GM19238 (cell line): ENCODE measurements around the gene FBXO33.
A peak's percentile ranks its signal among the peaks of the same experiment; 100 is the strongest.

Experiments
- DNase-seq: peaks from one replicate; pipeline ENCODE4 v3.0.0; 2011; ENCODE audit warnings: low spot score; ENCODE audit not compliant: insufficient read length

The FBXO33 gene

GRCh38 chr14:39431416-39432178 lies 636 bp downstream of the FBXO33 start:
- peak; percentile 36 for DNase-seq

GRCh38 chr14:39430762-39431415 lies 1.3 kb downstream of the FBXO33 start:
- DNase-seq: no peak

DNA sequence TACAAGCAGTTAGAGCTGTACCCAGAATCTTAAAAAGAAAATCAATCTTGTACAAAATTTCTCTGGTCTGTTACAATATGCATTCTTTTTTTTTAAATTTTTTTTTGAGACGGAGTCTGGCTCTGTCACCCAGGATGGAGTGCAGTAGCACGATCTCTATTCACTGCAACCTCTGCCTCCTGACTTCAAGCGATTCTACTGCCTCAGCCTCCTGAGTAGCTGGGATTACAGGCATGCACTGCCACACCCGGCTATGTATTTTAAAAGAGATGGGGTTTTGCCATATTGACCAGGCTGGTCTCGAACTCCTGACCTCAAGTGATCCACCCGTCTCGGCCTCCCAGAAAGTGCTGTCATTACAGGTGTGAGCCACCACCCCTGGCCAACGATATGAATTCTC lies 4.1 kb downstream of the FBXO33 start:
- DNase-seq: no peak

GRCh38 chr14:39426605-39427004 lies 5.6 kb downstream of the FBXO33 start:
- no peak for DNase-seq

GRCh38 chr14:39425947-39426346 lies 6.3 kb downstream of the FBXO33 start:
- no peak for DNase-seq

GRCh38 chr14:39423793-39424192 lies 8.4 kb downstream of the FBXO33 start:
- no peak for DNase-seq

DNA sequence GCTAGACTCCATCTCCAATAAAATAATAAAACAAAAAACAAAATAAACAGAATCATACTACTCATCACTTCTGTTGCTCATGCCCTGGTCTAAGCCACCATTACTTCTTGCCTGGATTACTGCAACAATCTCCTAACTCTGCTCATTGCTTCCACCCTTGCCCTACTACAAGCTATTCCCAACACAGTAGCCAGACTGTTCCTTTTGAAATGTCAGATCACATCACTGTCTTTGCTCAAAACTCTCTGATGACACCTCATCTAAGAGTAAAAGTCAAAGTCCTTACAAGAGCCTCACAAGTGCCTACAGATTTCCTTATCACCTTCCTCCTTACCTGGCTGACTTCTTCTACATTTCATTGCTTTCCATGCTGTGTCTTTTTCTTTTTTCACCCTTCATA lies 10.0 kb downstream of the FBXO33 start:
- DNase-seq: no peak

GRCh38 chr14:39419272-39419671 lies 13.0 kb downstream of the FBXO33 start:
- DNase-seq: no peak

- no peak for DNase-seq
These were observed 15.2 kb downstream of the FBXO33 start for GRCh38 chr14:39417014-39417413.

DNA sequence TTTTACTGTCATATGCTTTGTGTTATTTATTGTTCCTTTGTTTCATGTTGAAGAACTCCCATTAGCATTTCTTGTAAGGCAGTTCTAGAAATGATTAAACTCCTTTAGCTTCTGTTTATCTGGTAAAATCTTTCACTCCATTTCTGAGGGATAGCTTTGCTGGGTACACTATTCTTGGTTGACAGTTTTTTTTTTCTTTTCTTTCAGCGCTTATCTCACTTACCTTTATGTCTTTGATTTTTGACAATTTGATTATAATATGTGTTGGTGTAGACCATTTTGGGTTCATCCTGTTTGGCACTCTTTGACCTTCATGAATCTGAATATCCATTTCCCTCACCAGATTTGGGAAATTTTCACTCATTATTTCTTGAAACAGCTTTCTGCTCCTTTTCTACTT lies 16.2 kb downstream of the FBXO33 start:
- DNase-seq: no peak

DNA sequence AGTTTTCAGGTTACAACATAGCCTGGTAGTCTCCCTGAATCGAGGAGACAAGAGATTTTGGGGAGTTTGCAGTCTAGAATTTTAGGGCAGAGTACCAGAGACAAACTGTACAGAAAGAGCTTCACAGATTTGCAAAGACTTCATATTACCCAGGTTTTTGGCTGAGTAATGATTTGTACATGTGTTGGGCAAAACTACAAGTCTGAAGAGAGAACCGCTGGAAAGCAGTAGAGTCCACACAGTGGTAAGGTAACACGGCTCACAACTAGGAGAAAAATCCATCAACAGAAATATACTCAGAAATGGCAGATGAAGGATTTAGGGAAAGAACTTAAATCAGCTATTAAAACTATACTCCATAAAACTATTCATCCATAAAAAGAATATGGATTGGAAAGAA lies 25.7 kb downstream of the FBXO33 start:
- no peak for DNase-seq

DNA sequence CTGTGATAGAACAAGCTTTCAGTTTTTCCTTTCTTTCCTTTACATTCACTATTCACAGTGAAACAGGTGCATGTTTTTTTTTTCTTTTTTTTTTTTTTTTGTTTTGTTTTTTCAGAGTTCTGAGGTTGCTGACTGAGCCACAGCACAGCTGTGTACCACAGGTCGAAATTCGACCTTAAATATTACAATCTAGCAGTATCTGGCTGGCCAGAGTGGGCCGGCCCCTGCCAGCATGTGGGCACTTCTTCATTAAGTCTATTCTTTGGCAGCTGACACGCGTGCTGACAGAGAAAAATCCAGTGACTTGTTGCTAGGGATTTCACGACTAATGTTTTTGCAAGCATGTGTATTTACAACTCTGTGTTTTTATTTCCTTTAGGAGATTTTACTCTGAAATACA lies 33.9 kb downstream of the FBXO33 start:
- no peak for DNase-seq

GRCh38 chr14:39396448-39396847 lies 35.8 kb downstream of the FBXO33 start:
- no peak for DNase-seq

DNA sequence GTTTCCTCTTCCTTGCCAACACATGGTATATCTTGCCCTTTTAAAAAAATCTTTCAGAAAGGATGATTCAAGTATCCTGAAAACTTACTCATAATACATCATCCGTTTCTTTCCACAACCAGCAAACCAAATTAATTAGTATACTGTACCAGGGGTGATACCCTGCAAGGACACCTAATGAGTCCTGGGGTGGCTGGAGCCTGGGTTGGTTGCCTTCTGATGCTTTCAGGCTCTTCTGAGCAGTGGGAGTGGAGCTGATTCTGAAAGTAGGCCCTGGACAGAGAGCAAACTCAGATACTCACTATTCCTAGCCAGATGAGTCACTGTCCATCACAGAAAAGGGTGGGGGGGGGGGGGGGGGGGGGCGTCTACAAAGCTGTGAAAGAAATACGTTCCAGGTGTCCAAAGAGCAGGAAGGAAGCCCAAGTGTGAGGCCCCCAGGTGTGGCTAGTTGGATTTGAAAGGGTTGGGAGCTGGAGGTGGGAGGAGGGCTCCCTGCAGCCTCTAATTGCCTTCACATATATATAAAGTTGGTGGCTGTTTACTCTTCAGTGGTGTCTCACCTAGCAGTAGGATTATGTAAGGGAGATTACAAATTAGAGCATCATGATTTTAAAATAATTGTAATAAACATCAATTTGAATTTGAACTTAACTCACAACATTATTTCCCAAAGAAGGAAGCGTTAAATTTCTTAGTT lies 36.5 kb downstream of the FBXO33 start:
- DNase-seq: no peak

GRCh38 chr14:39393289-39393688 lies 38.9 kb downstream of the FBXO33 start:
- no peak for DNase-seq

DNA sequence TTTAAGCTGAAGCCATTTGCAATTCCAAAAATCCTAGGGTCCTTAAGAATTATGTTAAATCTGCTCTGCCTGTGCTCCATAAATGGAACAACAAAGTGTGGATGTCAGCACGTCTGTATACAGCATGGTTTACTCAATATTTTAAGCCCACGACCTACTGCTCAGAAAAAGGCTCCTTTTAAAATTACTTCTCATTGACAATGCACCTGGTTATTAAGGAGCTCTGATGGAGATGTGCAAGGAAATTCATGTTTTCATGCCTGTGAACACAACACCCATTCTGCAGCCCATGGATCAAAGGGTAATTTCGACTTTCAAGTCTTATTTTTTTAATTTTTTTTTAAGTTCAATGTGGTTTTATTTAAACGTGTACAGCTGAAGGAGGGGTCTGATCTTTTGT lies 48.1 kb downstream of the FBXO33 start:
- DNase-seq: no peak

GRCh38 chr14:39383741-39384140 lies 48.5 kb downstream of the FBXO33 start:
- DNase-seq: no peak

DNA sequence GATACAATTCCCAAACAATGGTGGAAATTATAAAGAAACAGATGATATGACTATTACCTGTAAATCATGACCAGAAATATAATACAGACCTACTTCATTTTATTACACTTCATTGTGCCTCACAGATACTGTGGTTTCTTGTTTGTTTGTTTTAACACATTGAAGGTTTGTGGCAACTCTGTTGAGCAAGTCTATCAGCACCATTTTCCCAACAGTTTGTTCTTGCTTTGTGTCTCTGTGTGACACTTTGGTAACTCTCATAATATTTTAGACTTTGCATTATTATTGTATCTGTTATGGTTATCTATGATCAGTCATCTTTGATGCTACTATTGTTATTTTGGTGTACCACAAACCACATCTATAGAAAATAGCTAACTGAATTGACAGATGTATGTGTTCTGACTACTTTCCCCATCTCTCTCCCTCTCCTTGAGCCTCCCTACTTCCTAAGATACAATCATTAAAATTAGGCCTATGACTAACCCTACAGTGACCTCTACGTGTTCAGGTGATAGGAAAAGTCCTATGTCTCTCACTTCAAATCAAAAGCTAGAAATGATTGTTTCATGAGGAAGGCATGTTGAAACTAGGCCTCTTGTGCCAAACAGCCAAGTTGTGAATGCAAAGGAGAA lies 49.1 kb downstream of the FBXO33 start:
- no peak for DNase-seq

DNA sequence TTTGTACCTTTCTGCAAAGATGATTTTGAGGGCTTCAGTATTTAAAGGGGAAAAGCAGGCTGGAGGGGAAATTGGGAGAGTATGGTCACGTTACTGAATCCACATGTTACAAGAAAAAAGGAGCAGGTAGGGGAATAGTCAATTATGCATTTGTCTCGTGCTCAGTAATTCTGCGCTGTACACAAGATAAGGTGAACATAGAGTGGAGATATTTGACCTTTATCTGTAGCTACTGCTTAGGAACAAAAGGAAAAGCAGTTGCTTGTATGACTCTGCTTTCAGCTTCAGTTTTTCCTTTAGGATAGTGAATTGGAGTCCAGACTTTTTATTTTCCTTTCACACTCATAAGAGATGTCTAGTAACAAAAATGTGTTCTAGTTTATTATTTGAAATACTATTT lies 49.8 kb downstream of the FBXO33 start:
- no peak for DNase-seq

DNA sequence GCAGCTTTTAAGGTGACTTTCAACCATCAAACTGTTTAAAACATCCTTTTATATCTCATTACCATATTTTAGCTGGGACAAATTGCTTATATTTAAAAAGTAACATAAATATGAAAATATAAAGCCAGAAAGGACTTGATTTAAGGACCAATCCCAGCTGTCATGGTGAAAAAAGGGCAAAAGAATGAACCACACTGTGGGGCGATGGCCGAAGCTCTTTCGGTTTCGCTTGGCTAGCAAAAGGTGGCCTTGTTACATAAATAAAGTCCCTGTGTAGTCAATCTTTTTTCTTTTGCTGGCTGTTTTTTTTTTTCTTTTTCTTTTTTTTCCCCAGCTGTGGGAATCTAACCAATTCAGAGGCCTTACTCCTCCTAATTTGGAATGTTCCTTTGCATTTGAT lies 50.9 kb downstream of the FBXO33 start:
- no peak for DNase-seq

DNA sequence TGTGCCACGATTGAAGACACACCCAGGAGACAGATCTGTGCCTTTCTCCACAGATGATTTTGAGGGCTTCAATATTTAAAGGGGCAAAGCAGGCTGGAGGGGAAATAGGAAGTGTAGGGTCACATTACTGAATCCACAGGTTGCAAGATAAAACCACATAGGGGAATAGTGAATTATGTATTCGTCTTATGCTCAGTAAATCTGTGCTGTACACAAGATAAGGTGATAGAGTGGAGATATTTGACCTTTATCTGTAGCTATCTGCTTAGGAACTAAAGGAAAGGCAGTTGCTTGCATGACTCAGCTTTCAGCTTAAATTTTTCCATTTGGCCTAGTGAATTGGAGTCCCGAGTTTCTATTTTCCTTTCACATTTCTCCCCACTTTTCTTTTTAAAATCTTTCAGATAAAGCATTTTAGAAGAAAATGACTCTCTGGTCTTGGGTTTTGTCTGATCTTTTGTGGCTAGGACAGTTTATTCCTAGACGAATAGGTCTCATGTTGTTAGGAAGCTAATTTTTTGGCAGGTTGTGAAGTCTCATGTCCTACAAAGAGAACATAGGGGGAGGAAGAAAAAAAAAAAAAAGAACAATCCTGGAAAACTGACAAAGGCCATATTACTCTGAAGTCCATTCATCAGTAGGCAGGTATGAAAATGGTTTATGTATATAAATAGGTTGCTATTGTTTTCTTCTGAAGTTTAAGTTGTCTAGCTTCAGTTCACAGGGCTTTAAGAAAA lies 55.4 kb downstream of the FBXO33 start:
- DNase-seq: no peak
